Bronchial epithelial cell (primary cell): ENCODE measurements around the gene SSC5D. TPM values are rescaled to one million over a fixed set of nuclear protein-coding genes. Genes with fewer than 3 reads are reported as not detected.

Source experiments
- DNase-seq: peaks from one replicate; pipeline ENCODE4 v3.0.0-alpha.2; 2010; ENCODE audit warnings: low read depth
- FAIRE-seq: peaks from 2 replicates; lab custom pipeline; 2011; peaks lifted over from hg19 to GRCh38; lab: Jason Lieb, UNC
- H3K27me3 ChIP-seq: 2 replicates; pipeline ENCODE4 v1.5.1; 2011; ENCODE audit warnings: low read length; ENCODE audit not compliant: control insufficient read depth, insufficient read depth
- H3K36me3 ChIP-seq: 2 replicates; pipeline ENCODE4 v1.5.1; 2011; ENCODE audit warnings: low read length; ENCODE audit not compliant: control insufficient read depth, insufficient read depth
- H3K4me3 ChIP-seq: 2 replicates; pipeline ENCODE4 v1.5.1; 2011; ENCODE audit warnings: mild to moderate bottlenecking, low read depth, low read length, control low read depth
- total RNA-seq: library from RNA; depleted of rRNA; stranded (reverse); fragments of >200 nt; gene quantifications from 2 replicates; pipeline ENCODE4 v1.2.1, GENCODE V29; 2014
- TF ChIP-seq, protein P1 (sequence below): IDR thresholded peaks from 2 replicates; pipeline ENCODE4 v1.5.1; 2011; ENCODE audit warnings: mild to moderate bottlenecking, moderate library complexity, low read length, control low read depth, inconsistent platforms; ENCODE audit not compliant: insufficient read depth, severe bottlenecking

SSC5D gene
- total RNA-seq, 1 donor from 2014 or later = under 0.01 TPM

DNA sequence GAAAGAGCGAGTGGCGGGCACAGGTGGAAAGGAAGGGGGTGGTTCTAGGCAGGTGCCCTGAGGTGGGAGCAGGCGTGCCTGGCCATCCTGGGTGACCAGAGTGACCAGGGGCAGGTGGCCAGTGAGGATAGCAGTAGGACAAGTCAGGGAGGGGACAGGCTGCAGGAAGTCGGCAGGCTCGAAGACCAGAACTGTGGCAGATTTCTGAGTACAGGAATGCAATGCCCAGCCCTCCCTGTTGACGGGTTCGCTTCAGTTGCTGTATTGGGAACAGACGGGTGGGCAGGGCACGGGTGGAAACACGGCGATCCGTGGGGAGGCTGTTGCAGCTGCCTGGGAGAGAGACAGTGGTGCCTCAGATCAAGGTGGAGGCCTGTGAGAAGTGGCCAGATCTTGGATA is 9.9 kb upstream of the SSC5D start:
- DNase-seq (no peak), FAIRE-seq (no peak)
- TF ChIP-seq, protein P1, sequence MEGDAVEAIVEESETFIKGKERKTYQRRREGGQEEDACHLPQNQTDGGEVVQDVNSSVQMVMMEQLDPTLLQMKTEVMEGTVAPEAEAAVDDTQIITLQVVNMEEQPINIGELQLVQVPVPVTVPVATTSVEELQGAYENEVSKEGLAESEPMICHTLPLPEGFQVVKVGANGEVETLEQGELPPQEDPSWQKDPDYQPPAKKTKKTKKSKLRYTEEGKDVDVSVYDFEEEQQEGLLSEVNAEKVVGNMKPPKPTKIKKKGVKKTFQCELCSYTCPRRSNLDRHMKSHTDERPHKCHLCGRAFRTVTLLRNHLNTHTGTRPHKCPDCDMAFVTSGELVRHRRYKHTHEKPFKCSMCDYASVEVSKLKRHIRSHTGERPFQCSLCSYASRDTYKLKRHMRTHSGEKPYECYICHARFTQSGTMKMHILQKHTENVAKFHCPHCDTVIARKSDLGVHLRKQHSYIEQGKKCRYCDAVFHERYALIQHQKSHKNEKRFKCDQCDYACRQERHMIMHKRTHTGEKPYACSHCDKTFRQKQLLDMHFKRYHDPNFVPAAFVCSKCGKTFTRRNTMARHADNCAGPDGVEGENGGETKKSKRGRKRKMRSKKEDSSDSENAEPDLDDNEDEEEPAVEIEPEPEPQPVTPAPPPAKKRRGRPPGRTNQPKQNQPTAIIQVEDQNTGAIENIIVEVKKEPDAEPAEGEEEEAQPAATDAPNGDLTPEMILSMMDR = no peak
- H3K27me3 ChIP-seq = no peaks in the 10 kb centered on the region
- H3K4me3 ChIP-seq = no peak overlapping the region
- H3K36me3 ChIP-seq = peaks cover 4% of the 10 kb centered on the region

DNA sequence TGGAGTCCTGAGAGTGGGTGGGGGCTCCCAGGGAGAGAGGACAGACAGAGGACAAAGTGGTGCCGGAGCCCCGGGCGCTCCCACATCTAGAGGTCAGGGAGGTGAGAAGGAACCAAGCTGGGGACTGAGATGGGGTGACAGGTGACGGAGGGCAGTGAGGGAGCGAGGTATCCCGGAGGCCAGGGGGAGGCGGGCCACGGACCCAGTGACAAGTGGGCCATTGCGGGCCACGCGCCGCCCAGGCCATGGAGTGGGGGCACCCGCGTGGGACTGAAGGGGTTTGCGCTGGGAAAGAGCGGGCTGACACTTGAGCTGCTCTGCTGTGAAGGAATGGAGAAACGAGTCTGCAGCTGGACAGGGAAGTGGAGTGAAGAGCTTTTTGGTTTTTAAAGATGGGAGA is 9.2 kb upstream of the SSC5D start:
- FAIRE-seq (no peak), DNase-seq (no peak)
- TF ChIP-seq, protein P1 = no peak

DNA sequence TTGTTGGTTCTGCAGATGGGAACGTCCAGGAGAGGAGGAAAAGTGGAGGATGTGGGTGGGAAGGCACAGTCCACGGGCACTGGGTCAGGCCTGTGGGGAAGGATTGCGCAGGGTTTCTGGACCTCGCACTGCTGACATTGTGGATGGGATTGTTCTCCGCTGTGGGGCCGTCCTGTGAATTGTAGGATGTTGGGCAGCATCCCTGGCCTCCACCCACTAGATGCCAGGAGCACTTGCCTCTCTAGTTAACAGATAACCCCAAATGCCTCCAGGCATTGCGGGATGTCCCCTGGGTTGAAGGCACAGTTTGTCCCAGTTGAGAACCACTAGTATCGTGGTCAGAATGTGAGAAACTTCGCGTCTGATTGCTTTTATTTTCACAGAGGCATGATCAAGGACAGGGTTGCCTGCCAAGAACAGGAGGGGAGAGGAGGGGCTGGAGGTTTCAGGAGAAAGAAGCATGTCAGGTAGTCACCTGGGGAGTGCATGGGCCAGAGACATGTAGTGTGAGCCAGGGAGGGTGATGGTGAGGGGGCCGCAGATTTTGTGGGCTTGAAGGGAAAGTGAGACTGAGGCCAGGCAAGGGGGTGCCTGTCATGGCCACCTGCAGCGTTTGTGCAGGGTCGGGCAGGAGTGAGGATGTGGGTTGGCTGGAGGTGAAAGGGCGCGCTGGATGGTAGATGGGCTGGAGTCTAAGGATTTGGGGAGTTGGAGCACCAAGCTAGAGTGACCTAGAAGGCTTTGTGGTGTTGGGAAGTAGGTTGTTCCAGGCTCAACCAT is 8.6 kb upstream of the SSC5D start:
- DNase-seq (no peak), FAIRE-seq (no peak)
- Histone ChIP-seq H3K36me3 (peaks cover 6% of the 10 kb centered on the region), H3K4me3 (no peak overlapping the region), H3K27me3 (no peaks in the 10 kb centered on the region)
- TF ChIP-seq, protein P1 = no peak

More for the DNA sequence above, 9.2 kb upstream of the SSC5D start:
- Histone ChIP-seq H3K4me3 (no peak overlapping the region), H3K36me3 (peaks cover 6% of the 10 kb centered on the region), H3K27me3 (no peaks in the 10 kb centered on the region)

DNA sequence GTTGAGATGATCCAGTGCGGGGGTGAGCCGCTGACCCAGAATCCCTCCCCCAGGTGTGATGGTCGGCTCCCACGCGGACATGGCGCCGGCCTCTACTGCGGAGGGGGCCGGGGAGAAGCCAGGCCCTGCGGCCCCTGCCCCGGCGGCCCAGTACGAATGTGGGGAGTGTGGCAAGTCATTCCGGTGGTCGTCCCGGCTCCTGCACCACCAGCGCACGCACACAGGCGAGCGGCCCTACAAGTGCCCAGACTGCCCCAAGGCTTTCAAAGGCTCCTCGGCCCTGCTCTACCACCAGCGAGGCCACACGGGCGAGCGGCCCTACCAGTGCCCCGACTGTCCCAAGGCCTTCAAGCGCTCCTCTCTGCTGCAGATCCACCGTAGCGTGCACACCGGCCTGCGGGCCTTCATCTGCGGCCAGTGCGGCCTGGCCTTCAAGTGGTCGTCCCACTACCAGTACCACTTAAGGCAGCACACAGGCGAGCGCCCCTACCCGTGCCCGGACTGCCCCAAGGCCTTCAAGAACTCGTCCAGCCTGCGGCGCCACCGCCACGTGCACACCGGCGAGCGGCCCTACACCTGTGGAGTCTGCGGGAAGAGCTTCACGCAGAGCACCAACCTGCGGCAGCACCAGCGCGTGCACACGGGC is 7.0 kb upstream of the SSC5D start:
- TF ChIP-seq, protein P1 = no peak
- FAIRE-seq = no peak
- peaks cover 6% of the 10 kb centered on the region for H3K36me3 ChIP-seq
- no peaks in the 10 kb centered on the region for H3K27me3 ChIP-seq
- DNase-seq = no peak
- no peak overlapping the region for H3K4me3 ChIP-seq

DNA sequence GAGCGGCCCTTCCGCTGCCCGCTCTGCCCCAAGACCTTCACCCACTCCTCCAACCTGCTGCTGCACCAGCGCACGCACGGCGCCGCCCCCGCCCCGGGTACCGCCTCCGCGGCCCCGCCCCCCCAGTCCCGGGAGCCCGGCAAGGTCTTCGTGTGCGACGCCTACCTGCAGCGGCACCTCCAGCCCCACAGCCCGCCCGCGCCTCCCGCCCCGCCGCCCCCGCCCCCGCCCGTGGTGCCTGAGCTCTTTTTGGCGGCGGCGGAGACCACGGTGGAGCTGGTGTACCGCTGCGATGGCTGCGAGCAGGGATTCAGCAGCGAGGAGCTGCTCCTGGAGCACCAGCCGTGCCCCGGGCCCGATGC is 6.5 kb upstream of the SSC5D start:
- Histone ChIP-seq H3K4me3 (no peak overlapping the region), H3K27me3 (no peaks in the 10 kb centered on the region), H3K36me3 (peaks cover 6% of the 10 kb centered on the region)
- DNase-seq = no peak
- no peak for FAIRE-seq
- TF ChIP-seq, protein P1 = no peak
